Endothelial cell of umbilical vein (primary cell): ENCODE measurements around the gene NAV3.

Experiments used
- POLR2A ChIP-seq: IDR thresholded peaks from 2 replicates; pipeline ENCODE4 v1.6.1; 2012; ENCODE audit warnings: low read depth, mild to moderate bottlenecking, control low read depth, low read length
- TF ChIP-seq, protein P1 (sequence below), 2 donors: IDR thresholded peaks; 1 replicate in 1 of 2; 2 replicates in 1 of 2; pipeline ENCODE4 v1.5.1; 2011; ENCODE audit warnings: low read length in 2 of 2, mild to moderate bottlenecking in 2 of 2, moderate library complexity in 2 of 2, control low read depth in 1 of 2, inconsistent platforms in 1 of 2, low read depth in 1 of 2; ENCODE audit not compliant: insufficient read depth in 1 of 2; ENCODE audit errors: extremely low read depth in 1 of 2

DNA sequence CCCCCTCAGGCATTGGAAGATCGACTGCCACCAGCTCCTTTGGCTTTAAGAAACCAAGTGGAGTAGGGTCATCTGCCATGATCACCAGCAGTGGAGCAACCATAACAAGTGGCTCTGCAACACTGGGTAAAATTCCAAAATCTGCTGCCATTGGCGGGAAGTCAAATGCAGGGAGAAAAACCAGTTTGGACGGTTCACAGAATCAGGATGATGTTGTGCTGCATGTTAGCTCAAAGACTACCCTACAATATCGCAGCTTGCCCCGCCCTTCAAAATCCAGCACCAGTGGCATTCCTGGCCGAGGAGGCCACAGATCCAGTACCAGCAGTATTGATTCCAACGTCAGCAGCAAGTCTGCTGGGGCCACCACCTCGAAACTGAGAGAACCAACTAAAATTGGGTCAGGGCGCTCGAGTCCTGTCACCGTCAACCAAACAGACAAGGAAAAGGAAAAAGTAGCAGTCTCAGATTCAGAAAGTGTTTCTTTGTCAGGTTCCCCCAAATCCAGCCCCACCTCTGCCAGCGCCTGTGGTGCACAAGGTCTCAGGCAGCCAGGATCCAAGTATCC lies 288.7 kb downstream of the NAV3 start:
- no peak for TF ChIP-seq POLR2A
- TF ChIP-seq, protein P1, sequence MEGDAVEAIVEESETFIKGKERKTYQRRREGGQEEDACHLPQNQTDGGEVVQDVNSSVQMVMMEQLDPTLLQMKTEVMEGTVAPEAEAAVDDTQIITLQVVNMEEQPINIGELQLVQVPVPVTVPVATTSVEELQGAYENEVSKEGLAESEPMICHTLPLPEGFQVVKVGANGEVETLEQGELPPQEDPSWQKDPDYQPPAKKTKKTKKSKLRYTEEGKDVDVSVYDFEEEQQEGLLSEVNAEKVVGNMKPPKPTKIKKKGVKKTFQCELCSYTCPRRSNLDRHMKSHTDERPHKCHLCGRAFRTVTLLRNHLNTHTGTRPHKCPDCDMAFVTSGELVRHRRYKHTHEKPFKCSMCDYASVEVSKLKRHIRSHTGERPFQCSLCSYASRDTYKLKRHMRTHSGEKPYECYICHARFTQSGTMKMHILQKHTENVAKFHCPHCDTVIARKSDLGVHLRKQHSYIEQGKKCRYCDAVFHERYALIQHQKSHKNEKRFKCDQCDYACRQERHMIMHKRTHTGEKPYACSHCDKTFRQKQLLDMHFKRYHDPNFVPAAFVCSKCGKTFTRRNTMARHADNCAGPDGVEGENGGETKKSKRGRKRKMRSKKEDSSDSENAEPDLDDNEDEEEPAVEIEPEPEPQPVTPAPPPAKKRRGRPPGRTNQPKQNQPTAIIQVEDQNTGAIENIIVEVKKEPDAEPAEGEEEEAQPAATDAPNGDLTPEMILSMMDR (IDR thresholded peaks at IDR 0.05; ENCODE audit: extremely low read depth in 1 of 2, insufficient read depth in 1 of 2, low read depth in 1 of 2, low read length in 2 of 2) = no peak
